Mucosa of rectum (tissue), 2 donors: ENCODE data around the gene PSD4.

Experiments used
- H3K27ac ChIP-seq, 2 donors: one replicate each; pipeline ENCODE4 v1.7.0; 2013; ENCODE audit warnings: inconsistent platforms in 2 of 2, low read depth in 2 of 2, low read length in 2 of 2
- H3K27me3 ChIP-seq, 2 donors: one replicate each; pipeline ENCODE4 v1.7.0; 2013; ENCODE audit warnings: low read length in 2 of 2; ENCODE audit not compliant: control insufficient read depth in 2 of 2, insufficient read depth in 2 of 2
- H3K36me3 ChIP-seq, 2 donors: one replicate each; pipeline ENCODE4 v1.7.0; 2013; ENCODE audit warnings: low read length in 2 of 2; ENCODE audit not compliant: control insufficient read depth in 2 of 2, insufficient read depth in 2 of 2
- H3K4me1 ChIP-seq, 2 donors: one replicate each; pipeline ENCODE4 v1.7.0; 2013; ENCODE audit warnings: low read length in 2 of 2, mild to moderate bottlenecking in 1 of 2; ENCODE audit not compliant: control insufficient read depth in 2 of 2, insufficient read depth in 2 of 2
- H3K4me3 ChIP-seq, 2 donors: one replicate each; pipeline ENCODE4 v1.7.0; 2013; ENCODE audit warnings: low read length in 2 of 2
- H3K9ac ChIP-seq, 2 donors: one replicate each; pipeline ENCODE4 v1.7.0; 2013; ENCODE audit warnings: low read length in 2 of 2, low read depth in 1 of 2, mild to moderate bottlenecking in 1 of 2
- H3K9me3 ChIP-seq, 2 donors: one replicate each; pipeline ENCODE4 v1.7.0; 2013; ENCODE audit warnings: low read length in 2 of 2; ENCODE audit not compliant: control insufficient read depth in 2 of 2
- donor health status: healthy.
- donor health status: Normal muscosa, but diverticular disease.

Gene PSD4

GRCh38 chr2:113144259-113144658 lies 29.5 kb upstream of the PSD4 start:
- H3K27ac ChIP-seq: no peak overlapping the region
- no peaks in the 10 kb centered on the region for H3K4me1 ChIP-seq
- no peak overlapping the region for H3K9ac ChIP-seq
- no peaks in the 10 kb centered on the region for H3K36me3 ChIP-seq
- no peak overlapping the region for H3K4me3 ChIP-seq
- H3K9me3 ChIP-seq: no peaks in the 10 kb centered on the region
- H3K27me3 ChIP-seq: no peaks in the 10 kb centered on the region

GRCh38 chr2:113148606-113149552 lies 24.9 kb upstream of the PSD4 start:
- H3K27me3 ChIP-seq: no peaks in the 10 kb centered on the region
- H3K27ac ChIP-seq: no peak overlapping the region
- H3K9ac ChIP-seq: no peak overlapping the region
- H3K4me3 ChIP-seq: no peak overlapping the region
- no peaks in the 10 kb centered on the region for H3K36me3 ChIP-seq
- H3K4me1 ChIP-seq: no peaks in the 10 kb centered on the region
- no peaks in the 10 kb centered on the region for H3K9me3 ChIP-seq

- no peak overlapping the region for H3K4me3 ChIP-seq
- no peaks in the 10 kb centered on the region for H3K36me3 ChIP-seq
- H3K9ac ChIP-seq: no peak overlapping the region
- H3K27ac ChIP-seq: no peak overlapping the region
- H3K4me1 ChIP-seq: no peaks in the 10 kb centered on the region
- no peaks in the 10 kb centered on the region for H3K9me3 ChIP-seq
- no peaks in the 10 kb centered on the region for H3K27me3 ChIP-seq
Measured at GRCh38 chr2:113149553-113150257, 24.1 kb upstream of the PSD4 start.

- H3K4me3 ChIP-seq: no peak overlapping the region
- no peaks in the 10 kb centered on the region for H3K27me3 ChIP-seq
- H3K9ac ChIP-seq: no peak overlapping the region
- no peaks in the 10 kb centered on the region for H3K9me3 ChIP-seq
- H3K4me1 ChIP-seq: no peaks in the 10 kb centered on the region
- H3K36me3 ChIP-seq: no peaks in the 10 kb centered on the region
- no peak overlapping the region for H3K27ac ChIP-seq
Measured at GRCh38 chr2:113150258-113150601, 23.5 kb upstream of the PSD4 start.

- H3K27ac ChIP-seq: no peak overlapping the region
- no peaks in the 10 kb centered on the region for H3K27me3 ChIP-seq
- no peaks in the 10 kb centered on the region for H3K36me3 ChIP-seq
- no peak overlapping the region for H3K9ac ChIP-seq
- no peaks in the 10 kb centered on the region for H3K9me3 ChIP-seq
- no peak overlapping the region for H3K4me3 ChIP-seq
- peaks cover 6 to 18% of the 10 kb centered on the region in 2 donors for H3K4me1 ChIP-seq
Measured at GRCh38 chr2:113155331-113155730, 18.4 kb upstream of the PSD4 start.

GRCh38 chr2:113156278-113157117 lies 17.3 kb upstream of the PSD4 start:
- Histone ChIP-seq H3K27ac (peak overlapping the region; percentile 66 to 77), H3K36me3 (no peaks in the 10 kb centered on the region), H3K4me3 (peak overlapping the region; percentile 47 to 71), H3K27me3 (no peaks in the 10 kb centered on the region), H3K4me1 (peaks cover 6 to 18% of the 10 kb centered on the region in 2 donors), H3K9me3 (no peaks in the 10 kb centered on the region), H3K9ac (peak overlapping the region; percentile 56 to 61)

GRCh38 chr2:113157118-113157896 lies 16.5 kb upstream of the PSD4 start:
- Histone ChIP-seq H3K36me3 (no peaks in the 10 kb centered on the region), H3K9ac (peak overlapping the region; percentile 86 to 98), H3K4me3 (peak overlapping the region; percentile 87 to 90), H3K27ac (peak overlapping the region; percentile 73 to 84), H3K4me1 (peaks cover 6 to 18% of the 10 kb centered on the region in 2 donors), H3K27me3 (no peaks in the 10 kb centered on the region), H3K9me3 (no peaks in the 10 kb centered on the region)

- Histone ChIP-seq H3K9ac (peak overlapping the region; percentile 86 to 98), H3K4me1 (peaks cover 6 to 18% of the 10 kb centered on the region in 2 donors), H3K4me3 (peak overlapping the region; percentile 87 to 90), H3K36me3 (no peaks in the 10 kb centered on the region), H3K27ac (peak overlapping the region; percentile 73 to 84), H3K9me3 (no peaks in the 10 kb centered on the region), H3K27me3 (no peaks in the 10 kb centered on the region)
Measured at GRCh38 chr2:113157897-113158753, 15.6 kb upstream of the PSD4 start.
